SW 1271 (cell line): Measurements from ENCODE around the gene PLCB1.

Experiments
- DNase-seq, 2 experiments: peaks; one replicate each; lab custom pipeline; 2025; lab: John Stamatoyannopoulos, UW

The PLCB1 gene

DNA sequence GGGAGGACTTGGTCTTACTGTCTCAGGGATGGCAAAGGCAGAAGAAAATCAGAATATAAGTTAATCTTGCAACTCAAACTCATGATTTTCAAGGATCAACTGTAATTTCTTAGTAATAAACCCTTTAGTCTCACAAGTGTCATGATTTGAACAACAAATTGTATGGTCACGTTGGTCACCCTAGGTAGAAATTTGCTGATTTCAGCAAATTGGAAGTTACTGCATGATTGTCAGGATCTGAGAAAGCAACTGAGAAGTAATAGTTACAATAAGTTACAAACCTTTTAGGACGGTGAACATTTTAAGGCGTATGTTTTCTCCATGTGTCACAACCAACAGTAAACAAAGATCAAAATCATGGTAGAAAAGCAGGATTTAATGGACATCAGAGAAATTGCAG is 375.2 kb downstream of the PLCB1 start:
- no peak for DNase-seq

GRCh38 chr20:8509809-8510208 is 377.7 kb downstream of the PLCB1 start:
- no peak for DNase-seq

GRCh38 chr20:8510808-8511207 is 378.7 kb downstream of the PLCB1 start:
- no peak for DNase-seq

DNA sequence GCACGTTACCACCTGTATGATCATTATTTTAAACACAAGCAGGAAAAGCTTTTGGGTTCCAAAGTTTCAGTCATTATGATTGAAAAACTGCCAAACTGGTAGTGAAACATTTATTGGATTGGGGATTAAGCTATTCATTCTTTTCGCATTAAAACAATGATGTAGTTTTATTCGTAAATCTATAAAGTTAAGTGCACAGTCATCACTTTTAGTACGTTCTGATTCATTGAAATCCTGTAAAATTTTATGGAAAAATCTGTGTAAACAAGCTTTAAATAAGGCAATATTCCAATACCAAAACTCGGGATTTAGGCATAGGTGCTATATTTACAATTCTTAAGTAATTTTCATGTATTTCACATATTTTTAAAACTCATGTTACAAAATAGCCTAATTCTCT is 379.9 kb downstream of the PLCB1 start:
- DNase-seq, result no peak

GRCh38 chr20:8515810-8516435 is 383.9 kb downstream of the PLCB1 start:
- no peak for DNase-seq

GRCh38 chr20:8518878-8519277 is 386.8 kb downstream of the PLCB1 start:
- no peak for DNase-seq

DNA sequence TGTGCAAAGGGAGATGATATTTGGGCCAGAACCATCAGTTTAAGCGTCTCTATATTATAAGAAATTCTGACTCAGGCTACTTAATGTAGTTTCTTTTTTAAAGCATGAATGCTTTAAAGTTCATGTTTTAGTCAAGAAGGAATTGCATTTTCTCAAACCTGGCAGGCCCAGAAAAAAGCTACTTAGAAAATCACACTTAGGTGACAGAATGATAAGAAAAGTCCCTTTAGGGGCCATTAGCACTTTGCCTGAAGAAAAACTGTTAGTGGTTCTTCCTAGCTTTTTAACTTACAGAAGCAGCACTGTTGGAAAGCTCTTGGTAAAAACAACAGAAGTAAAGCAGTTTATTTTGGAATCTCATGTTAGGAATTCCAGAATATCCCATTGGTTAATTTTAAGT is 387.8 kb downstream of the PLCB1 start:
- DNase-seq, result no peak

DNA sequence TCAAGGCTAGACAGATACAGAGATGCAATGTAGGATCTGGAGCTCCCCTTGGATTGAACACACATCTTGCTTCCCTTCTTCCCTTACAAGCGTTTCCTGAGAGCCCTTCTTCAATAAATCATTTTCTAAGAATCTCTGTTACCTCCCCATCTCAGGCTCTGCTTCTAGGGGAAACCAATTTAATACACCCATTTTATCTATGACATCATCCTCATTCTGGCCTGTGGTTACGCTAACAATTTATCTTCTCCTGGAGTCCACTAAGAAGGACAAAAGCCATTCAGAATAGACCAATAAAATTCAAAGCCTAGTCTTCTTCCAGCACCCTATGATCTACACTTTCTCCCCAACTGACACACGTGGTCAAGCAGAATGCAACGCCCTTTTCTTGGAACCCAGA is 390.1 kb downstream of the PLCB1 start:
- DNase-seq, result no peak

DNA sequence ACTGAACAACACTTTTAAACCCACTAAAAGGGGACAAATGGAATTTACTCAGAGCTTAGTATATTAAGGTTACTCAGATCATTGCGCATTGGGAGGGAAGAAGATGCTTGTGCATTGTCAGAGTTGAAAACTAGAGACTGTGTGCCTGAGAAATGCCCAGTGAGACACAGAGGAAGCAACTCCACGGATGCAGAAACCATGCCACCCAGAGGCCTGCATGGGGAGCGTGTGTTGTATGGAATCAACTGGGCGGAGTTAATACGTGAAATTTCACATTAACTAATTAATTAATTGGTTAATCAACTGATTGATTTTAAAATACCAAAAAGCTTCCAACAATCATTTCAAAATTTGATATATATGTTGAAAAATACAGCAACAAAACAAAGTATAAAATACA is 391.6 kb downstream of the PLCB1 start:
- no peak for DNase-seq

DNA sequence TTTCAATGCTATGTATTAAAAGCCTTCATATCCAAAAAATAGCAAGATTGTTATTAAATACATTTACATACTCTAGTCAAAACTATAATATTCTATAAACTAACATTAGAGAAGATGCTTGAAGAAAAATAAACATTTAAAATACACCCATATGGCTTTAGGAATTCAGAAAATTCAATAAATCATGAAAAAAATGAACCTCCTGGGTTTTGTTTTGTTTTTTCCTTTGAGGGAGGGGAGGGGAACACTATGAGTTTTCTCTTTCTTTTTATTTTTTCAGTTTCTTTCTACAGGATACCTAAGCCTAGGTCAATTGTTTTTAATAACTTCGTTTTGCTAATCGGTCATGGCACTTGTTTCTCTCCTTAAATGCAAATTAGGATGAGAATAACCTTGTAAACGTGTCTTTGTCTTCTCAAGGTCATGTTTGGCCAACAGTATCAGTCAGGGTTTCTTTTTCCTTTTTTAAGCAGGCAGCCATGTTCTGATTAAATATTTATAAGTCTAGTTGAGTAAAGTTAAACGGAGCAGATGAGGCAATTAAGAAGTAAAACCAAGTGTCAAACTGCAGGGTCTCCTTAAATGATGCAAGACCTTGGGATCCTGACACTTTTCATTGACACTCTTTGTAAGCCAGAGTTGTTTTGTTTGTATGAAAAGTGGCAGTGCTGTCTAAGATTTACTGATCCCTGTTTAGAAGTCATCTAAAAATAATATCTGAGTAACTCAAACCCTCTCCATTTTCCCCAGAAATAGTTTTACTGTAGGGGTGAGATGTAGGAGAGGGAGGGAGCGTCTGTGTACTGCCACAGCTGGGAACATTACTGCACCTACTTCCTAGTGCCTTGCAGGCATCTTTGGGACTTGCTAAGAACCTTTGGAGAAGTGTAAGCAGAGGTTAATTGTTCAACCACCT is 392.3 kb downstream of the PLCB1 start:
- no peak for DNase-seq

GRCh38 chr20:8525017-8525343 is 392.9 kb downstream of the PLCB1 start:
- DNase-seq, result no peak

- no peak for DNase-seq
Observed at GRCh38 chr20:8526610-8527009, 394.5 kb downstream of the PLCB1 start.

GRCh38 chr20:8527998-8528723 is 396.1 kb downstream of the PLCB1 start:
- DNase-seq, result no peak

GRCh38 chr20:8530022-8530421 is 398.0 kb downstream of the PLCB1 start:
- DNase-seq, result no peak

DNA sequence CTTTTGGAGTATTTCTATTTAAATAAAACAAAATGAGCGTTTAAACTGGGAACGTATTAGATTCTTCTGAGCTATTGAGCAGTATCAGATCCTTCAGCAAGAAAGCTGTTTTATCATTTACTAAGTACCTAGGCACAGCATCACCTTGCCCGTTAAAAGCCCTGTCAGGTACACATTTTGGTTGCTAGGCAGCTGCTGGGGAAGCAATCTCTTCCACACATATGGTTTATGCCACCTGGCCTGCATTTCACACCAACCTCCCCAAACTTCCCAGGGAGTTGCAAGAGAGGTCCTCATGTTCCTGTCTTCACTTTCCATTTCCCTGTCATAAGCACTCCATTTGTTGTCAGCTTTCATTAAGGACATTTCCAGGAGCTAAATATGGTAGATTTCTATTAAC is 400.1 kb downstream of the PLCB1 start:
- DNase-seq, result no peak

- DNase-seq, result no peak
Observed at GRCh38 chr20:8534368-8535160, 402.5 kb downstream of the PLCB1 start.

- no peak for DNase-seq
Observed at GRCh38 chr20:8535403-8536261, 403.6 kb downstream of the PLCB1 start.

DNA sequence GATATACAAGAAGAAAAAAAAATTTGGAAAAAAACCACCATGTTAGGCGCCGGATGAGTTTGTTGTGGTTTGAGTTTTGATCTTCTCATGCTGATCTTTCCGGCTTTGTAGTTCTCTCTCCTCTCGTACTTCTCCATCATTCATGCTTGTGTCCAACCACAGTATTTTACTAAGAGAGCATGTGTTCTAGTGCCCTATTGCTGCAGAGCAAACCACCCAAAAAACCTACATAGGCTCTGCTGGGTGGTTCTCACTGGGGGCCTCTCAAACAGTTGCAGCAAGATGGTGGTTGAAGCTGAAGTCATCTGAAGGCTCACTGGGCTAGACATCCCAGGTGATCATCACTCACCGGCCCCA is 404.2 kb downstream of the PLCB1 start:
- DNase-seq, result no peak

DNA sequence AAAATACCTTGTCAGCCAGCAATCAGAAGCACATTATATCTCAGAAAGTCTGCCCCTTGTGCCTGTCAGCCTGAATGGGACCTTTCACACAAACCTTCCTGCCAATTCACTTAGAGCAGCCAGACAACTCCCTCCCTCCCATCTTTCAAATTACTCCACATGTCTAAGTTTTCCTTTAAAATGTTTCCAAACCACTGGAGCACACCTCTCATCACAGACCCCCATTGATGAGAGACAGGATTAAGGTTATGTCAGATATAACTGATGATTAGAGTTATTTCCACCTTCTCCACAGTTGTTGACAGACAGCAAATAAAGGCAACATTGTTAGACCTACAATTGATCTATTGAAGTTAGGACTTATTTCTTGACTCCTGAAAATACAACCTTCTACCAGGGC is 408.4 kb downstream of the PLCB1 start:
- no peak for DNase-seq

DNA sequence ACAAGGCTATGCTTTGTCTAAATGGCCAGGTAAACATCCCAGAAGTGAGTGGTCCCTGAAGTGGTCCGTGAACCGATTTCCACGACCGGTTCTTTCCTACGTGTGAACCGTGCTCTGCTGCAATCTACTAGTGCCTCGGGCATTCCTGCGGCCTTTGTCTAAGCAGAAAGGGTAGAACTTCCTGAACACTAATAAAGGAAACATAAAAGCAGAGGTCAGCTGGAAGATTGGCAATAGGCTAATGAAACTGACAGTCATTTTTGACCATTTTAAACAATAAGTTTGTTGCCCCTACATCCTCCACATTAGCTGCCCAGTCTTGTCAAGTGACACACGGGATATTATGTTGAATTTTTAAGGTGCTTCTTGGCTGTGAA is 410.0 kb downstream of the PLCB1 start:
- no peak for DNase-seq

- DNase-seq, result no peak
Observed at GRCh38 chr20:8545212-8545611, 413.1 kb downstream of the PLCB1 start.
